ENCODE measurements around the gene RANBP2. TPM values are rescaled to one million over a fixed set of nuclear protein-coding genes. Genes with fewer than 3 reads are reported as not detected.
"Not testable (repeated sequence)": the region's sequence is repeated elsewhere in the genome, so short reads cannot be mapped to it uniquely, and the experiment has no call there.

RANBP2 gene
- total RNA-seq, 2 experiments from 2014 or later = 51.1 to 58.9 TPM

GRCh38 chr2:108707300-108707699 is 12.0 kb upstream of the RANBP2 start:
- ChIA-PET POLR2A (interaction anchor here (1.2 kb wide), 1 partner anchor 102 kb away, joined by 3 read pairs; no protein-coding TSS in a partner anchor), CTCF (interaction anchor here (0.7 to 0.8 kb wide), 2 partner anchors 11 to 22 kb away, joined by 3 to 5 read pairs; no protein-coding TSS in a partner anchor)
- Mint-ChIP-seq H3K27ac (no peak overlapping the region), H3K4me1 (no peaks in the 10 kb centered on the region), H3K27me3 (peaks cover 7% of the 10 kb centered on the region), H3K36me3 (ENCODE audit: low read depth) (peaks cover 4% of the 10 kb centered on the region), H3K4me3 (no peak overlapping the region), H3K9me3 (peaks cover 5% of the 10 kb centered on the region)
- no peak for DNase-seq

GRCh38 chr2:108716971-108717370 is 2.3 kb upstream of the RANBP2 start:
- H3K36me3 Mint-ChIP-seq (ENCODE audit: low read depth); POLR2A ChIA-PET; H3K9me3 Mint-ChIP-seq; H3K4me3 Mint-ChIP-seq; DNase-seq; H3K27me3 Mint-ChIP-seq; H3K27ac Mint-ChIP-seq; CTCF ChIA-PET: not testable (repeated sequence)
- H3K4me1 Mint-ChIP-seq = peaks cover 13% of the 10 kb centered on the region

DNA sequence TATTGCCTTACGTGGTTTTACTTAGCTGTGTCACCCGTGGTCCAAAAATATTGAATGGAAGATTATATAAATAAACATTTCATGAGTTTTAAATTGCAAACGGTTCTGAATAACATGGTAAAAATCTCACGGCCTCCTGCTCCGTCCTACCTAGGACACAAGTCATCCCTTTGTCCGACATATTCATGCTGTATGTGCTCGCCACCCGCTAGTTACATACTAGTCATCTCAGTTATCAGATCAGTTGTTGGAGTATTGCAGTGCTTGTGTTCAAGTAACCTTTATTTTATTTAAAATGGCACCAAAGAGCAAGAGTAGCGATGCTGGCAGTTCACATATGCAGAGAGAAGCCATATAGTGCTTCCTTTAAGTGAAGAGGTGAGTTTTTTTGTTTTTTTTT is 6.8 kb downstream of the RANBP2 start:
- H3K27me3 Mint-ChIP-seq; POLR2A ChIA-PET; H3K36me3 Mint-ChIP-seq (ENCODE audit: low read depth); H3K27ac Mint-ChIP-seq; CTCF ChIA-PET; H3K9me3 Mint-ChIP-seq; H3K4me3 Mint-ChIP-seq; DNase-seq: not testable (repeated sequence)
- H3K4me1 Mint-ChIP-seq = peaks cover 25% of the 10 kb centered on the region

DNA sequence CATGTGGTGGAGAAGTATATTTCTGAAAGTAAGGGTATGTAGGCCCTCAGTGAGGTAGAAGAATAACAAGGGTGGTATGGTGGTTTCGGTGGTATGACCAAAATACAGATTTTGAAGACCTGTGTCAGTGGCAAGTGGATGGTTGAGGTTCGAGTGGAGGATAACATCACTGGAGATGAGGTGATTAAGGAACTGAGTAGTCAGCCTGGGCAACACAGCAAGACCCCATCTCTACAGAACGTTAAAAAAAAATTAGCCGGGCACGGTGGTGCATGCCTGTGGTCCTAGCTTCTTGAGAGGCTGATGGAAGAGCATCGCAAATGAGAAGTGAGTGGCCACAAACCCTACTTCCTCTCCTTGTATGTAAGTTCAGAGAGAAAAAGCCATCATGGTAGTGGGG is 15.4 kb downstream of the RANBP2 start:
- H3K36me3 Mint-ChIP-seq (ENCODE audit: low read depth) = peaks cover 32% of the 10 kb centered on the region
- CTCF ChIA-PET, H3K9me3 Mint-ChIP-seq, DNase-seq, H3K27ac Mint-ChIP-seq, H3K4me3 Mint-ChIP-seq, H3K4me1 Mint-ChIP-seq, H3K27me3 Mint-ChIP-seq, POLR2A ChIA-PET: not testable (repeated sequence)

GRCh38 chr2:108757973-108758372 is 38.7 kb downstream of the RANBP2 start:
- H3K9me3 Mint-ChIP-seq, DNase-seq, H3K4me3 Mint-ChIP-seq, H3K27ac Mint-ChIP-seq, H3K4me1 Mint-ChIP-seq, H3K27me3 Mint-ChIP-seq, CTCF ChIA-PET, POLR2A ChIA-PET: not testable (repeated sequence)
- H3K36me3 Mint-ChIP-seq (ENCODE audit: low read depth) = peaks cover 29% of the 10 kb centered on the region

DNA sequence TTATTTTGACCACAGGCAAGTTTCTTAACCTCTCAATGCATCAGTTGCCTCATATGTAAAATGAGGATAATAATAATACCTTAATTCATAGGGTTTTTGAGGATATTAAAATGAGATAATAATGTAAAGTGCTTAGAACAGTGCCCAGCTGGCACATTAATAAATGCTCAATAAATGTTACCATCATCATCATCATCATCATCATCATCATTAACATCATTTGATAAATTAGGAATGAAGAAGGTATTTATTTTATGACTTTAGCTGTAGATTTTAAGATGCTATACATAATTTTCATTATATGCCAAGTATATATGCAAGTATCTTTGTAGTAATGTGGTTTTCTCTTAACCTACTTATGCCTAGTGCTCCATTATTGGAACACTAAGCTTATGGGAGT is 43.3 kb downstream of the RANBP2 start:
- H3K4me3 Mint-ChIP-seq, CTCF ChIA-PET, POLR2A ChIA-PET: not testable (repeated sequence)

DNA sequence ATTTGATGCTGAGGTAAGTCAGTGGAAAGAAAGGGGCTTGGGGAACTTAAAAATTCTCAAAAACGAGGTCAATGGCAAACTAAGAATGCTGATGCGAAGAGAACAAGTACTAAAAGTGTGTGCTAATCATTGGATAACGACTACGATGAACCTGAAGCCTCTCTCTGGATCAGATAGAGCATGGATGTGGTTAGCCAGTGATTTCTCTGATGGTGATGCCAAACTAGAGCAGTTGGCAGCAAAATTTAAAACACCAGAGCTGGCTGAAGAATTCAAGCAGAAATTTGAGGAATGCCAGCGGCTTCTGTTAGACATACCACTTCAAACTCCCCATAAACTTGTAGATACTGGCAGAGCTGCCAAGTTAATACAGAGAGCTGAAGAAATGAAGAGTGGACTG is 47.4 kb downstream of the RANBP2 start:
- H3K4me3 Mint-ChIP-seq, POLR2A ChIA-PET, CTCF ChIA-PET, H3K27ac Mint-ChIP-seq, DNase-seq, H3K9me3 Mint-ChIP-seq, H3K27me3 Mint-ChIP-seq: not testable (repeated sequence)
- Mint-ChIP-seq H3K4me1 (peaks cover 16% of the 10 kb centered on the region), H3K36me3 (ENCODE audit: low read depth) (peaks cover 57% of the 10 kb centered on the region)

More for the DNA sequence above, 43.3 kb downstream of the RANBP2 start:
- peaks cover 44% of the 10 kb centered on the region for H3K36me3 Mint-ChIP-seq (ENCODE audit: low read depth)
- not testable (repeated sequence) for DNase-seq, H3K9me3 Mint-ChIP-seq, H3K27me3 Mint-ChIP-seq, H3K27ac Mint-ChIP-seq
- H3K4me1 Mint-ChIP-seq = peaks cover 11% of the 10 kb centered on the region

- H3K27me3 Mint-ChIP-seq, H3K4me3 Mint-ChIP-seq, H3K9me3 Mint-ChIP-seq, POLR2A ChIA-PET, CTCF ChIA-PET, DNase-seq: not testable (repeated sequence)
- H3K36me3 Mint-ChIP-seq (ENCODE audit: low read depth) = peaks cover 67% of the 10 kb centered on the region
- H3K4me1 Mint-ChIP-seq = peaks cover 16% of the 10 kb centered on the region
- peak overlapping the region; percentile 44 for H3K27ac Mint-ChIP-seq
Observed at GRCh38 chr2:108767859-108768258, 48.6 kb downstream of the RANBP2 start.

GRCh38 chr2:108776475-108776874 is 57.2 kb downstream of the RANBP2 start:
- H3K9me3 Mint-ChIP-seq = no peaks in the 10 kb centered on the region
- CTCF ChIA-PET = interaction anchor here (0.6 kb wide), 1 partner anchor 227 kb away, joined by 3 read pairs; no protein-coding TSS in a partner anchor

GRCh38 chr2:108778857-108779256 is 59.6 kb downstream of the RANBP2 start:
- POLR2A ChIA-PET = no interaction called here
- no peak for DNase-seq
- Mint-ChIP-seq H3K4me1 (peaks cover 10% of the 10 kb centered on the region), H3K9me3 (no peaks in the 10 kb centered on the region), H3K27ac (peak overlapping the region; percentile 40), H3K4me3 (no peak overlapping the region), H3K36me3 (ENCODE audit: low read depth) (peaks cover 52% of the 10 kb centered on the region), H3K27me3 (no peaks in the 10 kb centered on the region)
- CTCF ChIA-PET = interaction anchor here (0.9 kb wide), 1 partner anchor 143 kb away, joined by 3 read pairs; no protein-coding TSS in a partner anchor

More at GRCh38 chr2:108776475-108776874, 57.2 kb downstream of the RANBP2 start:
- H3K36me3 Mint-ChIP-seq (ENCODE audit: low read depth) = peaks cover 54% of the 10 kb centered on the region
- peaks cover 10% of the 10 kb centered on the region for H3K4me1 Mint-ChIP-seq
- no peak overlapping the region for H3K4me3 Mint-ChIP-seq
- POLR2A ChIA-PET = no interaction called here
- no peak for DNase-seq
- H3K27me3 Mint-ChIP-seq = no peaks in the 10 kb centered on the region
- H3K27ac Mint-ChIP-seq = no peak overlapping the region

DNA sequence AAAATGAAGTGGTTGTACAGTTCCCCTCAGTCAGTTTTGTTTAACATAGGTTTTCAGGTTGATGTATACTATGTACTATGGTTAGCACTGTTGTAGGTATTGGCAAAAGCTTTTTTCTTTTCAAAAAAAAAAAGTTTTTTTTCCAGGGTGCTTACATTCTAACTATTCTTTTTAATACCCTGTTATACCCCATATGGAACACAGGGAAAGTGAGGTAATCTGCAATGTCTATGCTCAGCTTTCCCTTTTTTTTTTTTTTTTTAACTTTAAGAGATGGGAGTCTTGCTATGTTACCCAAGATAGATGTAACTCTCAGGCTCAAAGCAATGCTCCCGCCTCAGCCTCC is 66.7 kb downstream of the RANBP2 start:
- H3K9me3 Mint-ChIP-seq = no peaks in the 10 kb centered on the region
- no peak for DNase-seq
- H3K27me3 Mint-ChIP-seq = no peaks in the 10 kb centered on the region
- H3K36me3 Mint-ChIP-seq (ENCODE audit: low read depth) = peaks cover 36% of the 10 kb centered on the region
- CTCF ChIA-PET = no interaction called here
- peak overlapping the region; percentile 92 for H3K27ac Mint-ChIP-seq
- peak overlapping the region; percentile 96 for H3K4me3 Mint-ChIP-seq
- H3K4me1 Mint-ChIP-seq = peaks cover 30% of the 10 kb centered on the region
- POLR2A ChIA-PET = interaction anchor here (0.7 to 1.7 kb wide), 2 partner anchors 165 to 175 kb away, joined by 3 to 4 read pairs; no protein-coding TSS in a partner anchor

DNA sequence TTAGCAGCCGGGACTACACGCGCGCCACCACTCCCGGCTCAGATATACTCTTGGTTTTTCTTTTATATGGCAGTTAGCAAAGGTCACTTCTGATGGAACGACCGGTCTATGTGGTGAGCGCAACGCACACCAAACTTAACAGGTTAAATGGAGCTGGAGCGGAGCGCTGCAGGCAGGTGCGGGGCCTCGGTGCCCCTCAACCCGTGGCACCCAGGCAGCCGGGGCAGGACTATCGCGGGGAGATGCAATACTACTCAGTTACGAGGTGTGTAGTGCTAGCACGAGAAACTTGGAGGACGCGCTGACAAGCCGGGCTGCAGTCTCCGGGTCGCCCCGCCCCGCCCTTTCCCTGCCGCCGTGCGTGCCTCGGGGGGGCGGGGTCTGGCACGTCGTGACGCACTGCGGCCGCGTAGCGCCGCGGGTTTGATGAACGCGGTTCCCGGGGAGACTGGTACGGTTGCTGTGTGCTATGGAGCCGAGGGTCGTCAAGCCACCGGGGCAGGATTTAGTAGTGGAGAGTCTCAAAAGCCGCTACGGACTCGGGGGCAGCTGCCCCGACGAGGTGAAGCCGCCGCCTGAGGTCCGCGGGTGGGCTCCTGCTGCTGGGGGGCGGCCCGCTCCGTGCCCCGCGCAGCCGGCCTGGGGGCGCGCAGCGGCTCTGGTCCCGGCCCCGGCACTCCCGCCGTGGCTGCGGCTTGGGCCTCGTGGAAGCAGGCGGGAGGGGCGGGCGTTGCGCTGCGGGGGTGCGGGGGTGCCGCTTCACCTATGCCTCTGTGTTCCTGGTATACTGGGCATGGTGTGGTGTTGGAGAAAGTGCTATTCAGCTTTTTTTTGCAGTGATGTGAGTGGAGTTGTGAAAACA is 67.3 kb downstream of the RANBP2 start, which contains the start of gene CCDC138:
Gene CCDC138 (plus strand): TSS at position 418 of the 862 bp plus-strand sequence. CDS start 52 bp downstream, at position 470.
- Mint-ChIP-seq H3K4me3 (peak within 1 kb of the TSS; percentile 96), H3K4me1 (peaks cover 30% of the 10 kb centered on the region), H3K27ac (peak within 1 kb of the TSS; percentile 92), H3K9me3 (no peaks in the 10 kb centered on the region), H3K36me3 (ENCODE audit: low read depth) (peaks cover 36% of the 10 kb centered on the region), H3K27me3 (no peaks in the 10 kb centered on the region)
- DNase-seq = peak; percentile 93
- CTCF ChIA-PET = no interaction called here
- POLR2A ChIA-PET = interaction anchor here (0.7 to 1.7 kb wide), 2 partner anchors 165 to 176 kb away, joined by 3 to 4 read pairs; no protein-coding TSS in a partner anchor

- Mint-ChIP-seq H3K4me3 (peak overlapping the region; percentile 76), H3K36me3 (ENCODE audit: low read depth) (peaks cover 39% of the 10 kb centered on the region), H3K9me3 (no peaks in the 10 kb centered on the region), H3K27ac (peak overlapping the region; percentile 50), H3K27me3 (no peaks in the 10 kb centered on the region), H3K4me1 (peaks cover 30% of the 10 kb centered on the region)
- no peak for DNase-seq
- POLR2A ChIA-PET = interaction anchor here (1.7 kb wide), 1 partner anchor 176 kb away, joined by 4 read pairs; no protein-coding TSS in a partner anchor
- CTCF ChIA-PET = no interaction called here
Observed at GRCh38 chr2:108787216-108787541, 67.9 kb downstream of the RANBP2 start.
